Sigmoid colon (tissue), 4 donors: ENCODE data around the gene ATOX1.

ENCODE experiments used
- CTCF ChIP-seq, 4 experiments: fragments of 450-650 bp in 3 of 4; fragments of 200-600 bp in 1 of 4; IDR thresholded peaks; one replicate each; pipeline ENCODE4 v1.5.1; 2016 to 2019; ENCODE audit warnings: antibody characterized with exemption in 4 of 4, mild to moderate bottlenecking in 3 of 4, moderate library complexity in 2 of 4
- POLR2A ChIP-seq, 2 donors: fragments of 450-650 bp; IDR thresholded peaks; one replicate each; pipeline ENCODE4 v1.6.1; 2016; ENCODE audit warnings: antibody characterized with exemption in 2 of 2, mild to moderate bottlenecking in 2 of 2, moderate library complexity in 2 of 2
- POLR2AphosphoS5 ChIP-seq, 4 donors: sonication (generic); formaldehyde crosslinking; IDR thresholded peaks; one replicate each; pipeline ENCODE4 v1.6.1; 2017; ENCODE audit warnings: antibody characterized with exemption in 4 of 4

- TF ChIP-seq POLR2A (IDR thresholded peaks at IDR 0.05), result no peak
- TF ChIP-seq CTCF (IDR thresholded peaks at IDR 0.05), result no peak
- TF ChIP-seq POLR2AphosphoS5 (IDR thresholded peaks at IDR 0.05), result no peak
Measured at GRCh38 chr5:151700820-151701219, 57.6 kb downstream of the ATOX1 start.
